ENCODE data around the gene SPRYD3.

The SPRYD3 gene

GRCh38 chr12:53123578-53124351, 44.6 kb upstream of the SPRYD3 start:
- Histone ChIP-seq H3K4me3 (ENCODE audit: insufficient read depth, low read length, poor library complexity, severe bottlenecking) (no peak overlapping the region), H3K27ac (ENCODE audit: low read depth, low read length) (no peak overlapping the region), H3K9me3 (ENCODE audit: insufficient read depth, low read length) (no peaks in the 10 kb centered on the region), H3F3A (ENCODE audit: insufficient read depth) (no peaks in the 10 kb centered on the region), H3K9ac (ENCODE audit: low read length) (no peak overlapping the region), H3K27me3 (ENCODE audit: low read length) (no peaks in the 10 kb centered on the region), H2AFZ (ENCODE audit: low read depth, low read length, severe bottlenecking) (no peak overlapping the region), H3K4me2 (ENCODE audit: low read depth, low read length, poor library complexity, severe bottlenecking) (no peak overlapping the region), H3K9me2 (replicated peaks; ENCODE audit: insufficient read depth, low read length) (no peaks in the 10 kb centered on the region), H4K20me1 (ENCODE audit: low read depth, low read length) (no peaks in the 10 kb centered on the region), H3K79me2 (ENCODE audit: insufficient read depth, low read length) (no peaks in the 10 kb centered on the region), H3K36me3 (ENCODE audit: low read length) (no peaks in the 10 kb centered on the region)
- TF ChIP-seq CTCF (IDR thresholded peaks at IDR 0.05; ENCODE audit: insufficient read depth, low read length, poor library complexity, severe bottlenecking) = no peak
- no peak for TF ChIP-seq EZH2phosphoT487 (conservative IDR thresholded peaks at IDR 0.05; ENCODE audit: low read length)

DNA sequence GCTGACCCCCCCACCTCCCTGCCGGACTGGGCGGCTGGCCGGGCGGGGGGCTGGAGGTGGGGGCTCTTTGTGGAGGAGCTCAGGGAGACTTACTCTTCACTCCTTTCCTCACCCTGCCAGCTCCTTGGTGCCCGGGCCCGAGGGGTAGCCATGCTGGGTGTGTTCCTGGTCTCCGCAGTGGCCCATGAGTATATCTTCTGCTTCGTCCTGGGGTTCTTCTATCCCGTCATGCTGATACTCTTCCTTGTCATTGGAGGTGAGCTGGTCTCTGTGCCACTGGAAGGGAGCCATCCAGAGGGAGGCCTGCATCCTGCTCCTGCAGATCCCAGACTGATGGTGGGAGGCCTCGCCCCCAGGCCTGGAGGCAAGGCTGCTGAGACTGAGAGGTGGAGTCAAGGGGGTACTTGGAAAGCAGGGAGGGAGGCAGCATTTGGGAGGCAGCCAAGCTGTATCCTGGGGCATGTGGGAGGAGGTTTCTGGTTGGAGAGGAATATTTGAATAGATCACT, 43.8 kb upstream of the SPRYD3 start:
- no peaks in the 10 kb centered on the region for H3K9me3 ChIP-seq (ENCODE audit: insufficient read depth, low read length)
- TF ChIP-seq CTCF (IDR thresholded peaks at IDR 0.05; ENCODE audit: insufficient read depth, low read length, poor library complexity, severe bottlenecking) = no peak
- TF ChIP-seq EZH2phosphoT487 (conservative IDR thresholded peaks at IDR 0.05; ENCODE audit: low read length) = no peak
- no peaks in the 10 kb centered on the region for H3K36me3 ChIP-seq (ENCODE audit: low read length)
- H3K79me2 ChIP-seq (ENCODE audit: insufficient read depth, low read length) = no peaks in the 10 kb centered on the region
- no peak overlapping the region for H3K4me2 ChIP-seq (ENCODE audit: low read depth, low read length, poor library complexity, severe bottlenecking)
- no peak overlapping the region for H2AFZ ChIP-seq (ENCODE audit: low read depth, low read length, severe bottlenecking)
- no peaks in the 10 kb centered on the region for H3K27me3 ChIP-seq (ENCODE audit: low read length)
- no peak overlapping the region for H3K27ac ChIP-seq (ENCODE audit: low read depth, low read length)
- H3K9me2 ChIP-seq (replicated peaks; ENCODE audit: insufficient read depth, low read length) = no peaks in the 10 kb centered on the region
- H3K9ac ChIP-seq (ENCODE audit: low read length) = no peak overlapping the region
- H4K20me1 ChIP-seq (ENCODE audit: low read depth, low read length) = no peaks in the 10 kb centered on the region
- H3K4me3 ChIP-seq (ENCODE audit: insufficient read depth, low read length, poor library complexity, severe bottlenecking) = no peak overlapping the region
- no peaks in the 10 kb centered on the region for H3F3A ChIP-seq (ENCODE audit: insufficient read depth)

- no peaks in the 10 kb centered on the region for H3K79me2 ChIP-seq (ENCODE audit: insufficient read depth, low read length)
- no peaks in the 10 kb centered on the region for H3F3A ChIP-seq (ENCODE audit: insufficient read depth)
- no peaks in the 10 kb centered on the region for H3K9me3 ChIP-seq (ENCODE audit: insufficient read depth, low read length)
- no peaks in the 10 kb centered on the region for H3K9me2 ChIP-seq (replicated peaks; ENCODE audit: insufficient read depth, low read length)
- H3K9ac ChIP-seq (ENCODE audit: low read length) = no peak overlapping the region
- H3K4me3 ChIP-seq (ENCODE audit: insufficient read depth, low read length, poor library complexity, severe bottlenecking) = no peak overlapping the region
- TF ChIP-seq EZH2phosphoT487 (conservative IDR thresholded peaks at IDR 0.05; ENCODE audit: low read length) = no peak
- no peak for TF ChIP-seq CTCF (IDR thresholded peaks at IDR 0.05; ENCODE audit: insufficient read depth, low read length, poor library complexity, severe bottlenecking)
- H3K27ac ChIP-seq (ENCODE audit: low read depth, low read length) = no peak overlapping the region
- H3K4me2 ChIP-seq (ENCODE audit: low read depth, low read length, poor library complexity, severe bottlenecking) = no peak overlapping the region
- H4K20me1 ChIP-seq (ENCODE audit: low read depth, low read length) = no peaks in the 10 kb centered on the region
- H3K36me3 ChIP-seq (ENCODE audit: low read length) = no peaks in the 10 kb centered on the region
- H3K27me3 ChIP-seq (ENCODE audit: low read length) = no peaks in the 10 kb centered on the region
- no peak overlapping the region for H2AFZ ChIP-seq (ENCODE audit: low read depth, low read length, severe bottlenecking)
Measured at GRCh38 chr12:53120685-53121525, 41.7 kb upstream of the SPRYD3 start.
